SJCRH30 (cell line): Measurements from ENCODE around the gene AHCYL2. TPM values are rescaled to one million over a fixed set of nuclear protein-coding genes. Genes with fewer than 3 reads are reported as not detected.

ENCODE experiments used
- DNase-seq, 2 experiments: peaks; one replicate each; pipeline ENCODE4 v3.0.0-alpha.2; 2015 to 2020
- H3K27ac ChIP-seq: fragments of 250-450 bp; sonication (Bioruptor Pico); 2 replicates; pipeline ENCODE4 v1.5.1; 2020; ENCODE audit warnings: mild to moderate bottlenecking, moderate library complexity
- H3K27me3 ChIP-seq: fragments of 250-450 bp; sonication (Bioruptor Pico); 2 replicates; pipeline ENCODE4 v1.5.1; 2020; ENCODE audit warnings: mild to moderate bottlenecking, moderate library complexity
- H3K36me3 ChIP-seq: fragments of 250-450 bp; sonication (Bioruptor Pico); 2 replicates; pipeline ENCODE4 v1.5.1; 2020; ENCODE audit warnings: mild to moderate bottlenecking, moderate library complexity
- H3K4me1 ChIP-seq: fragments of 250-450 bp; sonication (Bioruptor Pico); 2 replicates; pipeline ENCODE4 v1.5.1; 2020; ENCODE audit warnings: mild to moderate bottlenecking, moderate library complexity
- H3K4me3 ChIP-seq: fragments of 250-450 bp; sonication (Bioruptor Pico); 2 replicates; pipeline ENCODE4 v1.5.1; 2020; ENCODE audit warnings: mild to moderate bottlenecking, moderate library complexity
- H3K9me3 ChIP-seq: fragments of 250-450 bp; sonication (Bioruptor Pico); replicated peaks from 2 replicates; pipeline ENCODE4 v1.5.1; 2020; ENCODE audit warnings: mild to moderate bottlenecking, moderate library complexity
- total RNA-seq: library from RNA; depleted of rRNA; stranded (reverse); fragments of >200 nt; shearing (Covaris generic); gene quantifications from 2 replicates; pipeline ENCODE4 v1.2.3, GENCODE V29; 2014

AHCYL2 gene
- total RNA-seq, 1 experiment from 2014 or later = 10.9 TPM

- Histone ChIP-seq H3K4me1 (peaks cover 7% of the 10 kb centered on the region; the same call in 1 of the 2 replicates), H3K27ac (no peak overlapping the region), H3K27me3 (no peaks in the 10 kb centered on the region), H3K36me3 (no peaks in the 10 kb centered on the region), H3K9me3 (no peaks in the 10 kb centered on the region), H3K4me3 (no peak overlapping the region)
- no peak for DNase-seq
These were observed 152.2 kb downstream of the AHCYL2 start for GRCh38 chr7:129376778-129377700.

- peaks cover 7% of the 10 kb centered on the region; the same call in 1 of the 2 replicates for H3K4me1 ChIP-seq
- H3K4me3 ChIP-seq = no peak overlapping the region
- H3K27ac ChIP-seq = no peak overlapping the region
- DNase-seq = no peak
- H3K9me3 ChIP-seq = no peaks in the 10 kb centered on the region
- H3K36me3 ChIP-seq = no peaks in the 10 kb centered on the region
- H3K27me3 ChIP-seq = no peaks in the 10 kb centered on the region
These were observed 157.1 kb downstream of the AHCYL2 start for GRCh38 chr7:129381710-129382484.

GRCh38 chr7:129383542-129384132 lies 158.8 kb downstream of the AHCYL2 start:
- no peak overlapping the region for H3K4me3 ChIP-seq
- no peaks in the 10 kb centered on the region for H3K36me3 ChIP-seq
- H3K4me1 ChIP-seq = peaks cover 7% of the 10 kb centered on the region; the same call in 1 of the 2 replicates

GRCh38 chr7:129385116-129385515 lies 160.3 kb downstream of the AHCYL2 start:
- DNase-seq = no peak

More at GRCh38 chr7:129383542-129384132, 158.8 kb downstream of the AHCYL2 start:
- no peaks in the 10 kb centered on the region for H3K27me3 ChIP-seq
- no peak overlapping the region for H3K27ac ChIP-seq
- DNase-seq = no peak
- no peaks in the 10 kb centered on the region for H3K9me3 ChIP-seq

GRCh38 chr7:129385598-129385997 lies 160.8 kb downstream of the AHCYL2 start:
- Histone ChIP-seq H3K27me3 (no peaks in the 10 kb centered on the region), H3K4me3 (no peak overlapping the region), H3K36me3 (no peaks in the 10 kb centered on the region), H3K4me1 (no peaks in the 10 kb centered on the region), H3K9me3 (no peaks in the 10 kb centered on the region), H3K27ac (no peak overlapping the region)
- DNase-seq = no peak

More at GRCh38 chr7:129385116-129385515, 160.3 kb downstream of the AHCYL2 start:
- H3K9me3 ChIP-seq = no peaks in the 10 kb centered on the region
- no peaks in the 10 kb centered on the region for H3K27me3 ChIP-seq
- no peaks in the 10 kb centered on the region for H3K36me3 ChIP-seq
- no peak overlapping the region for H3K4me3 ChIP-seq
- H3K27ac ChIP-seq = no peak overlapping the region
- H3K4me1 ChIP-seq = no peaks in the 10 kb centered on the region; the same call in 1 of the 2 replicates

- H3K27me3 ChIP-seq = no peaks in the 10 kb centered on the region
- no peak for DNase-seq
These were observed 161.7 kb downstream of the AHCYL2 start for GRCh38 chr7:129386506-129386905.

GRCh38 chr7:129387537-129387936 lies 162.7 kb downstream of the AHCYL2 start:
- Histone ChIP-seq H3K4me1 (no peaks in the 10 kb centered on the region), H3K27me3 (no peaks in the 10 kb centered on the region), H3K4me3 (no peak overlapping the region), H3K9me3 (no peaks in the 10 kb centered on the region), H3K27ac (no peak overlapping the region), H3K36me3 (no peaks in the 10 kb centered on the region)
- no peak for DNase-seq

More at GRCh38 chr7:129386506-129386905, 161.7 kb downstream of the AHCYL2 start:
- Histone ChIP-seq H3K4me3 (no peak overlapping the region), H3K9me3 (no peaks in the 10 kb centered on the region), H3K27ac (no peak overlapping the region), H3K36me3 (no peaks in the 10 kb centered on the region), H3K4me1 (no peaks in the 10 kb centered on the region)

GRCh38 chr7:129388333-129389098 lies 163.7 kb downstream of the AHCYL2 start:
- no peaks in the 10 kb centered on the region for H3K9me3 ChIP-seq
- no peaks in the 10 kb centered on the region for H3K4me1 ChIP-seq
- no peak overlapping the region for H3K27ac ChIP-seq
- DNase-seq = no peak
- H3K4me3 ChIP-seq = no peak overlapping the region
- no peaks in the 10 kb centered on the region for H3K36me3 ChIP-seq
- H3K27me3 ChIP-seq = no peaks in the 10 kb centered on the region

- DNase-seq = no peak
- Histone ChIP-seq H3K4me3 (no peak overlapping the region), H3K36me3 (no peaks in the 10 kb centered on the region), H3K27ac (no peak overlapping the region), H3K9me3 (no peaks in the 10 kb centered on the region), H3K27me3 (no peaks in the 10 kb centered on the region), H3K4me1 (no peaks in the 10 kb centered on the region)
These were observed 165.0 kb downstream of the AHCYL2 start for GRCh38 chr7:129389829-129390228.

- H3K4me1 ChIP-seq = no peaks in the 10 kb centered on the region
- H3K4me3 ChIP-seq = no peak overlapping the region
- DNase-seq = no peak
- no peaks in the 10 kb centered on the region for H3K36me3 ChIP-seq
- no peak overlapping the region for H3K27ac ChIP-seq
- H3K27me3 ChIP-seq = no peaks in the 10 kb centered on the region
- H3K9me3 ChIP-seq = no peaks in the 10 kb centered on the region
These were observed 165.5 kb downstream of the AHCYL2 start for GRCh38 chr7:129390314-129390713.

- H3K36me3 ChIP-seq = no peaks in the 10 kb centered on the region
- DNase-seq = no peak
- no peak overlapping the region for H3K4me3 ChIP-seq
- H3K27me3 ChIP-seq = no peaks in the 10 kb centered on the region
- H3K27ac ChIP-seq = no peak overlapping the region
- no peaks in the 10 kb centered on the region for H3K9me3 ChIP-seq
- no peaks in the 10 kb centered on the region for H3K4me1 ChIP-seq
These were observed 166.8 kb downstream of the AHCYL2 start for GRCh38 chr7:129391546-129392171.

GRCh38 chr7:129393255-129393654 lies 168.4 kb downstream of the AHCYL2 start:
- H3K27ac ChIP-seq = no peak overlapping the region
- H3K4me3 ChIP-seq = no peak overlapping the region
- no peaks in the 10 kb centered on the region for H3K4me1 ChIP-seq
- no peaks in the 10 kb centered on the region for H3K27me3 ChIP-seq
- no peaks in the 10 kb centered on the region for H3K9me3 ChIP-seq
- H3K36me3 ChIP-seq = no peaks in the 10 kb centered on the region
- no peak for DNase-seq

GRCh38 chr7:129394101-129394500 lies 169.3 kb downstream of the AHCYL2 start:
- no peak overlapping the region for H3K4me3 ChIP-seq
- no peak for DNase-seq
- H3K9me3 ChIP-seq = no peaks in the 10 kb centered on the region
- H3K36me3 ChIP-seq = no peaks in the 10 kb centered on the region
- no peak overlapping the region for H3K27ac ChIP-seq
- no peaks in the 10 kb centered on the region for H3K4me1 ChIP-seq
- H3K27me3 ChIP-seq = no peaks in the 10 kb centered on the region
